Measurements from ENCODE around the gene APOA4. TPM values are rescaled to one million over a fixed set of nuclear protein-coding genes. Genes with fewer than 3 reads are reported as not detected.

The APOA4 gene
- total RNA-seq, 1 experiment from 2014 or later: not detected

DNA sequence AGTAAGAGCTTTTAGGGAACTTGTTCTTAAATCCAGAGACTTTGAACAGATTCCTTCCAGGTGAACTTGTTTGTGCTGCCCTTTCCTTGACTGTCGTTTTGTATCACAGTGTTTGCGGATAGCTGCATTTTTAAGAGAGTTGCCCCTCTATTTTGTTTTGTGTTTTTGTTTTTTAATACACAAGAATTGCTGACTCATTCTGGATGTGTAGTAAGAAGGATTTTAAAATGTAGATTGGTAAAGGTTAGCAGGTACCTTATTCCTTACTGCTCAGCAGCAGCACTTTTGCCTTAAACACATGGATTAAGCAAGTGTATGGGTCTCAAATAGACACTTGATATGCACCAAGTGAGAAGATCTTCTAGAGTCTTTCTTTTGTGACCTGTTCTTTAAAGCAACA lies 22.5 kb downstream of the APOA4 start:
- Mint-ChIP-seq H3K4me1 (ENCODE audit: low read depth, unreplicated experiment) (no peaks in the 10 kb centered on the region), H3K4me3 (ENCODE audit: low read depth, unreplicated experiment) (no peak overlapping the region), H3K36me3 (ENCODE audit: insufficient read depth, unreplicated experiment) (no peaks in the 10 kb centered on the region), H3K27ac (ENCODE audit: unreplicated experiment) (no peak overlapping the region), H3K9me3 (ENCODE audit: low read depth, unreplicated experiment) (no peaks in the 10 kb centered on the region), H3K27me3 (ENCODE audit: unreplicated experiment) (peaks cover 13% of the 10 kb centered on the region)
- TF ChIP-seq, protein P1, sequence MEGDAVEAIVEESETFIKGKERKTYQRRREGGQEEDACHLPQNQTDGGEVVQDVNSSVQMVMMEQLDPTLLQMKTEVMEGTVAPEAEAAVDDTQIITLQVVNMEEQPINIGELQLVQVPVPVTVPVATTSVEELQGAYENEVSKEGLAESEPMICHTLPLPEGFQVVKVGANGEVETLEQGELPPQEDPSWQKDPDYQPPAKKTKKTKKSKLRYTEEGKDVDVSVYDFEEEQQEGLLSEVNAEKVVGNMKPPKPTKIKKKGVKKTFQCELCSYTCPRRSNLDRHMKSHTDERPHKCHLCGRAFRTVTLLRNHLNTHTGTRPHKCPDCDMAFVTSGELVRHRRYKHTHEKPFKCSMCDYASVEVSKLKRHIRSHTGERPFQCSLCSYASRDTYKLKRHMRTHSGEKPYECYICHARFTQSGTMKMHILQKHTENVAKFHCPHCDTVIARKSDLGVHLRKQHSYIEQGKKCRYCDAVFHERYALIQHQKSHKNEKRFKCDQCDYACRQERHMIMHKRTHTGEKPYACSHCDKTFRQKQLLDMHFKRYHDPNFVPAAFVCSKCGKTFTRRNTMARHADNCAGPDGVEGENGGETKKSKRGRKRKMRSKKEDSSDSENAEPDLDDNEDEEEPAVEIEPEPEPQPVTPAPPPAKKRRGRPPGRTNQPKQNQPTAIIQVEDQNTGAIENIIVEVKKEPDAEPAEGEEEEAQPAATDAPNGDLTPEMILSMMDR (IDR thresholded peaks at IDR 0.05; ENCODE audit: unreplicated experiment): no peak
- intact Hi-C loops (cut with micrococcal nuclease; ENCODE audit: unreplicated experiment): no loop called here
- CTCF ChIA-PET: no interaction called here
- no peak for DNase-seq
- BruUV-seq (replicated peaks): no TSS peak

DNA sequence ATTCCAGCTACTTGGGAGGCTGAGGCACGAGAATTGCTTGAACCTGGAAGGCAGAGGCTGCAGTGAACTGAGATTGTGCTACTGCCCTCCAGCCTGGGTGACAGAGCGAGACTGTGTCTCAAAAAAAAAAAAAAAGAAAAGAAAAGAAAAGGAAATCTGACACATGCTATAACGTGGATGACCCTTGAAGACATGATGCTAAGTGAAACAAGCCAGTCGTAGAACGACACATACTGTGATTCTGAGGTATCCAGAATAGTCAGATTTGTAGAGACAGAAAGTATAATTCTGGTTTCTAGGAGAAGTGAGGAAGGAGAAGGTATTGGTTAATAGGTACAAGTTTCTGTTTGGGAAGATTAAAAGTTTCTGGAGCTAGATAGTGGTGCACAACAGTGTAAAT lies 24.7 kb downstream of the APOA4 start:
- BruUV-seq (replicated peaks): no TSS peak
- H3K36me3 Mint-ChIP-seq (ENCODE audit: insufficient read depth, unreplicated experiment): no peaks in the 10 kb centered on the region
- intact Hi-C loops (cut with micrococcal nuclease; ENCODE audit: unreplicated experiment): no loop called here
- H3K4me3 Mint-ChIP-seq (ENCODE audit: low read depth, unreplicated experiment): no peak overlapping the region
- no peak overlapping the region for H3K27ac Mint-ChIP-seq (ENCODE audit: unreplicated experiment)
- DNase-seq: no peak
- H3K9me3 Mint-ChIP-seq (ENCODE audit: low read depth, unreplicated experiment): no peaks in the 10 kb centered on the region
- TF ChIP-seq, protein P1 (IDR thresholded peaks at IDR 0.05; ENCODE audit: unreplicated experiment): no peak
- CTCF ChIA-PET: no interaction called here
- H3K4me1 Mint-ChIP-seq (ENCODE audit: low read depth, unreplicated experiment): no peaks in the 10 kb centered on the region
- H3K27me3 Mint-ChIP-seq (ENCODE audit: unreplicated experiment): peaks cover 12% of the 10 kb centered on the region

DNA sequence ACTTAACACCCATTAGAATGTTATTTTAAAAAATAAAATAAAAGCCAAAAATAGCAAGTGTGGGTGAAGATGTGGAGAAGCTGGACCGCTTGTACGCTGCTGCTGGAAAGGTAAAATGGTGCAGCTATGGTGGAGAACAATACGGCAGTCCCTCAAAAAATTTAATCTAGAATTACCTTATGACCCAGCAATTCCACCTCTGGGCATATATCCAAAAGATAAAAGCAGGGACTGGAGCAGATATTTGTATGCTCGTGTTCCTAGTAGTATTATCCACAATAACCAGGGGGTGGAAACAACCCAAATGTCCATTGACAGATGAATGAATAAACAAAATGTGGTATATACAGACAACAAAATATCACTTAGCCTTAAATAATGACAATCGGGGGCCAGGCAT lies 25.3 kb downstream of the APOA4 start:
- TF ChIP-seq, protein P1 (IDR thresholded peaks at IDR 0.05; ENCODE audit: unreplicated experiment): no peak
- Mint-ChIP-seq H3K27ac (ENCODE audit: unreplicated experiment) (no peak overlapping the region), H3K9me3 (ENCODE audit: low read depth, unreplicated experiment) (no peaks in the 10 kb centered on the region), H3K4me1 (ENCODE audit: low read depth, unreplicated experiment) (no peaks in the 10 kb centered on the region), H3K4me3 (ENCODE audit: low read depth, unreplicated experiment) (no peak overlapping the region), H3K36me3 (ENCODE audit: insufficient read depth, unreplicated experiment) (no peaks in the 10 kb centered on the region), H3K27me3 (ENCODE audit: unreplicated experiment) (peaks cover 6% of the 10 kb centered on the region)
- DNase-seq: no peak
- intact Hi-C loops (cut with micrococcal nuclease; ENCODE audit: unreplicated experiment): no loop called here
- no TSS peak for BruUV-seq (replicated peaks)
- CTCF ChIA-PET: no interaction called here

DNA sequence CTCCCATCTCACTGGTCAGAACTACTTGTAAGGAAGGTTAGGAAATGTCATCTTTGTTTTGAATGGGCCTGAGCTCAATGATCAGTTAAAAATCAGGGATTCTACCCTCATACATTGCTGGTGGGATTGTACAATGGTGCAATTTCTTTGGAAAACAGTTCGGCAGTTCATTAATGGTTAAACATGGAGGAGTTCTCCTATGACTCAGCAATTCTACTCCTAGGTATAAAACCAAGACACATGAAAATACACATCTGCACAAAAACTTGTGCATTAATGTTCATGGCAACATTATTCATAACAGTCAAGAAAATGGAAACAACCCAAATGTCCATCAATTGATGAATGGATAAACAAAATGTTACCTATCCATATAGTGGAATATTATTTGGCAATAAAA lies 26.6 kb downstream of the APOA4 start:
- H3K27me3 Mint-ChIP-seq (ENCODE audit: unreplicated experiment): no peaks in the 10 kb centered on the region
- H3K36me3 Mint-ChIP-seq (ENCODE audit: insufficient read depth, unreplicated experiment): no peaks in the 10 kb centered on the region
- intact Hi-C loops (cut with micrococcal nuclease; ENCODE audit: unreplicated experiment): no loop called here
- no peak overlapping the region for H3K4me3 Mint-ChIP-seq (ENCODE audit: low read depth, unreplicated experiment)
- H3K27ac Mint-ChIP-seq (ENCODE audit: unreplicated experiment): no peak overlapping the region
- TF ChIP-seq, protein P1 (IDR thresholded peaks at IDR 0.05; ENCODE audit: unreplicated experiment): no peak
- DNase-seq: no peak
- no peaks in the 10 kb centered on the region for H3K4me1 Mint-ChIP-seq (ENCODE audit: low read depth, unreplicated experiment)
- CTCF ChIA-PET: no interaction called here
- H3K9me3 Mint-ChIP-seq (ENCODE audit: low read depth, unreplicated experiment): no peaks in the 10 kb centered on the region
- no TSS peak for BruUV-seq (replicated peaks)

Data from Calu3 (cell line).